Activated effector memory CD4-positive, alpha-beta T cell treated with anti-CD3 and anti-CD28 coated beads, Interleukin-2, amount 50 U/mL, for 16 hours (primary cell): Measurements from ENCODE around the gene AK8.
A peak's percentile ranks its signal among the peaks of the same experiment; 100 is the strongest.

Experiments
- DNase-seq: peaks from one replicate; pipeline ENCODE4 v3.0.0-alpha.2; 2020

AK8 gene

GRCh38 chr9:132857616-132858342 is 20.3 kb downstream of the AK8 start:
- no peak for DNase-seq

- no peak for DNase-seq
These were observed 21.1 kb downstream of the AK8 start for GRCh38 chr9:132857031-132857430.

GRCh38 chr9:132855904-132856303 is 22.2 kb downstream of the AK8 start:
- no peak for DNase-seq

GRCh38 chr9:132854832-132855231 is 23.3 kb downstream of the AK8 start:
- no peak for DNase-seq

GRCh38 chr9:132853482-132853881 is 24.6 kb downstream of the AK8 start:
- DNase-seq: no peak

GRCh38 chr9:132849185-132849706 is 28.8 kb downstream of the AK8 start:
- DNase-seq: no peak

- no peak for DNase-seq
These were observed 31.1 kb downstream of the AK8 start for GRCh38 chr9:132846918-132847515.

- peak; percentile 45 for DNase-seq
These were observed 31.8 kb downstream of the AK8 start for GRCh38 chr9:132846109-132846917.

- no peak for DNase-seq
These were observed 35.7 kb downstream of the AK8 start for GRCh38 chr9:132842124-132843044.

- DNase-seq: no peak
These were observed 37.1 kb downstream of the AK8 start for GRCh38 chr9:132840980-132841379.

GRCh38 chr9:132838291-132838690 is 39.8 kb downstream of the AK8 start:
- DNase-seq: peak; percentile 19

GRCh38 chr9:132837501-132838286 is 40.4 kb downstream of the AK8 start:
- DNase-seq: peak; percentile 28

GRCh38 chr9:132834343-132834742 is 43.7 kb downstream of the AK8 start:
- no peak for DNase-seq

- no peak for DNase-seq
These were observed 44.4 kb downstream of the AK8 start for GRCh38 chr9:132833550-132834121.

- no peak for DNase-seq
These were observed 45.8 kb downstream of the AK8 start for GRCh38 chr9:132832171-132832881.

- no peak for DNase-seq
These were observed 49.8 kb downstream of the AK8 start for GRCh38 chr9:132828201-132828770.

GRCh38 chr9:132827366-132827765 is 50.7 kb downstream of the AK8 start:
- no peak for DNase-seq

GRCh38 chr9:132826621-132827365 is 51.3 kb downstream of the AK8 start:
- no peak for DNase-seq

GRCh38 chr9:132826131-132826530 is 52.0 kb downstream of the AK8 start:
- DNase-seq: no peak

GRCh38 chr9:132825430-132825829 is 52.7 kb downstream of the AK8 start:
- DNase-seq: no peak
